ENCODE results near the gene SLC6A1. TPM values are rescaled to one million over a fixed set of nuclear protein-coding genes. Genes with fewer than 3 reads are reported as not detected.

The SLC6A1 gene
- total and polyA plus RNA-seq, 3 experiments from 2014 or later = not detected

DNA sequence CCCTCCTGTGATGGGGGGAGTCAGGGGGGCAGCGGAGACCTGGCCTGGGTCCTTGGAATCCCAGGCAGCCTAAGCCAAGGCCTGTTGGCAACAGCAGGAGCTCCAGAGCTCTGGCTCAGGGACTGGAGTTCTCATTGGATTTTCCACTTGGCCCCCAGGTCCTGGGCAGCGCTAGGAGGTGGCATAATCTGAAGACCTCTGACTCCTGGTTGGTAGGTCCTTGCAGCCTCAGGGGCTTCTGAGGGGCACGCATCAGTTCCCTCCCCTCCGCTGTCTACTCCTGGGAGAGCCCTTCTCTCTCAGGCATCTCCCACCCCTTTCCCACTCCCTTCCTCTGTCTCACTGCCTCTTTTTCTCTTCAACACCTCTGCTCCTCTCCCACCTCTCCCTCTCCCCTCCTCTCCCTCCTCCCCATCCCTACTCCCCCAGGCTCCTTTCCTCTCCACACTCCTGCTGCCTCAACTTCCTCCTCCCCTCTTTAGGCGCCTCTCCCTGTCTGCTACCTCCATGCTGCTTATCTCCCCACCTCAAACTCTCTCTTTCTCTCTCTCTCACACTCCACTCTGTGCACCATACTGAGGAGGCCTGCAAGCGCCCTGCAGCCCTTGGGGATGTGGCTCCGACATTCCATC lies 41.1 kb upstream of the SLC6A1 start:
- H3K36me3 ChIP-seq (ENCODE audit: insufficient read depth, low read length) = no peaks in the 10 kb centered on the region
- Mint-ChIP-seq H3K27ac (no peak overlapping the region), H3K4me3 (no peak overlapping the region), H3K4me1 (no peaks in the 10 kb centered on the region), H3K36me3 (no peaks in the 10 kb centered on the region), H3K9me3 (no peaks in the 10 kb centered on the region), H3K27me3 (peaks cover 9 to 17% of the 10 kb centered on the region in 2 donors)
- H3K27ac ChIP-seq (ENCODE audit: low read depth, low read length) = no peak overlapping the region
- CTCF ChIA-PET = no interaction called here
- no peaks in the 10 kb centered on the region for H3K27me3 ChIP-seq (ENCODE audit: insufficient read depth, low read length, poor library complexity, severe bottlenecking)
- peak in 1 of 5 donors; percentile 10 for DNase-seq
- H3K9me3 ChIP-seq (ENCODE audit: low read length) = no peaks in the 10 kb centered on the region
- no peak overlapping the region for H3K4me3 ChIP-seq (ENCODE audit: low read length)
- no peaks in the 10 kb centered on the region for H3K4me1 ChIP-seq (ENCODE audit: insufficient read depth, low read length)
- POLR2A ChIA-PET = no interaction called here

DNA sequence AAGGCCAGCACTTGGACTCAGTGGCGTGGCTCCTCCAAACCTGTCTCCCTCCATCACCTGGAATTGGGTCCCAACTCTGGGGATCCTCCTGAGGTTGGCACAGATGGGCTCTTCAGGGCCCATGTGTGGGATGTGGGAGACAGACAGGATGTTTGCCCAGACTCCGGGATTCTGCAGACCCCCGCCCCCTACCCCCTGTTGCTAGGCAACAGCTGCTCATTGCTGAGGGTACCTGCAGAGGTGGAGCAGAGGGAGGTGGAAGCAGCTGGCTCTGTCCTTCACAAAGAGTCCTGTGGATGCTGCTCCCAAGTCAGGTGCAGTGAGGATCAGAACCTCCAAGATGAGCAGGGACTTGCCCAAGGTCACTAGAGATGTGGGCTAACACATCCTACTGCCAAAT lies 40.0 kb upstream of the SLC6A1 start:
- H3K36me3 Mint-ChIP-seq = no peaks in the 10 kb centered on the region
- no peaks in the 10 kb centered on the region for H3K27me3 ChIP-seq (ENCODE audit: insufficient read depth, low read length, poor library complexity, severe bottlenecking)
- H3K4me1 ChIP-seq (ENCODE audit: insufficient read depth, low read length) = no peaks in the 10 kb centered on the region
- DNase-seq = peak in 1 of 5 donors; percentile 9
- no peak overlapping the region for H3K4me3 ChIP-seq (ENCODE audit: low read length)
- ChIA-PET CTCF (no interaction called here), POLR2A (no interaction called here)
- no peak overlapping the region for H3K27ac ChIP-seq (ENCODE audit: low read depth, low read length)
- no peaks in the 10 kb centered on the region for H3K9me3 ChIP-seq (ENCODE audit: low read length)
- H3K27ac Mint-ChIP-seq = no peak overlapping the region
- peaks cover 9 to 18% of the 10 kb centered on the region in 2 donors for H3K27me3 Mint-ChIP-seq
- H3K4me1 Mint-ChIP-seq = no peaks in the 10 kb centered on the region
- H3K9me3 Mint-ChIP-seq = peaks cover 0 to 1% (median 0%) of the 10 kb centered on the region in 5 donors
- no peak overlapping the region for H3K4me3 Mint-ChIP-seq
- H3K36me3 ChIP-seq (ENCODE audit: insufficient read depth, low read length) = no peaks in the 10 kb centered on the region

DNA sequence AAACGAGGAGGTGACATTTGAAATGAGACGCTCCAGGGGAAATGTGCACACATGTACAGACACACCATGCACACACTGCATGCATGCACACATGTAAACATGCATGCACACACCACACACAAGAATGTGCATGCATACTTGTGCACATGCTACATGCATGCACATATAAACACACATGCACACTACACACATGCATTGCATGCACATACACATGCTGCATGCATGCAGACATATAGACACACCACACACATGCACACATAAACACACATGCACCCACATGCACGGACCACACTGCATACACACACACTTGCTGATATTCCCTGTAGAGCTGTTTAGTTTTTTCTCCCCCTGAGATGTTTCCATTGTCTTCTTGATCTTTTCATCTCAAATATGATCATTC lies 37.8 kb upstream of the SLC6A1 start:
- no peak overlapping the region for H3K4me3 ChIP-seq (ENCODE audit: low read length)
- no peaks in the 10 kb centered on the region for H3K4me1 ChIP-seq (ENCODE audit: insufficient read depth, low read length)
- CTCF ChIA-PET = no interaction called here
- H3K36me3 ChIP-seq (ENCODE audit: insufficient read depth, low read length) = no peaks in the 10 kb centered on the region
- Mint-ChIP-seq H3K4me1 (no peaks in the 10 kb centered on the region), H3K36me3 (no peaks in the 10 kb centered on the region), H3K27me3 (peaks cover 9 to 13% of the 10 kb centered on the region in 2 donors), H3K4me3 (no peak overlapping the region), H3K9me3 (peaks cover 0 to 1% (median 0%) of the 10 kb centered on the region in 5 donors), H3K27ac (no peak overlapping the region)
- POLR2A ChIA-PET = no interaction called here
- no peaks in the 10 kb centered on the region for H3K27me3 ChIP-seq (ENCODE audit: insufficient read depth, low read length, poor library complexity, severe bottlenecking)
- DNase-seq = no peak
- H3K9me3 ChIP-seq (ENCODE audit: low read length) = no peaks in the 10 kb centered on the region
- no peak overlapping the region for H3K27ac ChIP-seq (ENCODE audit: low read depth, low read length)

DNA sequence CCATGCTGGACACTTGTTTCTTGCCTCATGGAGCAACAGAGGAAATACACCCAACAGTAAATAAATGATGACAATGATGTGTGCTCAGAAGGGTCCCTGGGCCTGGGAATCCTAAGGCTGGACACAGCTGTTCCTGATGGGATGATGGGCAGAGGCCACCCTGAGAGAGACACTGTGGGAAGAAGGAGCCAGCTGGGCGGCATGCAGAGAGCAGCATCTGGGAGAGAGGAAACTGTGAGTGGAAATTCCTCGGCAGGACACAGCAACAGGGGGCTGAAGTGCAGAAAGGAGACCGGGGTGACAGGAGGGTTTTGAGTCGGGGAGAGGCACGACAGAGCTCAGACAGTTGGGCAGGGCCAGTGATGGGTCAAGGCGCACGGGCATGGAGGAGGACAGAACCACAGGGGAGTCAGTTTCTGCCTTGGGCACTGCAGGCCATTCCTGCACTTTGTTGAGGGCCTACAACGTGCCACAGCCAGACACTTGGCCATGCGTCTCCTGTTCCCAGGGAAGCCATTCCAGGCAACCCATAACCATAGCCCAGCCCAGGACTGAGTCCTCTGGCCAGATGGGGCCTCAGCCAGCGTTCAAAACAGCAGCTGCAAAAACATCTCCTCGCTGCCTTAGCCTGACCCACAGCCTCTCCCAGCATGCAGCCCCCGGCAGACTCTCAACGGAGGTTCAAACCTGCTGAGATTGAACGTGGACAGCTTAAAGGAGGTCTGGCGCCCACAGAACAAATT lies 36.7 kb upstream of the SLC6A1 start:
- no peaks in the 10 kb centered on the region for H3K36me3 Mint-ChIP-seq
- POLR2A ChIA-PET = no interaction called here
- CTCF ChIA-PET = no interaction called here

DNA sequence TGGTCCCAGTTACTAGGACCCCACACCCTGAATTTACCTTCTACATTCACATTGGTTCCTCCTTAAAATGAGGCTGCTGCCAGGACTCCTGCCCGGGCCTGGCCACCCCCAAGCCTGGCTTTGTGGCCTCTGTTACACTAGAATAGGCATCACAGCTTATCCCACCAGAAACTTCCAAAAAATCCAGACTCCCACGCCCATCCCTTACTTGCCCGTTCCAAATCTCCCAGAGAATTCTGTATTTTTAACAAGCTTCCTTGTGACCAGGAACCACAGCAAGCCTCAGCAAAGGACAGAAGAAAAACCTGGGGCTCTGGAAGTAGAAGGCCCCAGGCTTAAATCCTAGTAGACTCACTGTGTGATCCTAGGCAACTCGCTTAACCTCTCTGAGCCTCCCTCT lies 36.0 kb upstream of the SLC6A1 start:
- Mint-ChIP-seq H3K27me3 (peaks cover 4 to 9% of the 10 kb centered on the region in 2 donors), H3K4me1 (no peaks in the 10 kb centered on the region), H3K27ac (no peak overlapping the region), H3K36me3 (no peaks in the 10 kb centered on the region), H3K9me3 (peaks cover 0 to 1% (median 0%) of the 10 kb centered on the region in 5 donors), H3K4me3 (no peak overlapping the region)
- ChIA-PET POLR2A (no interaction called here), CTCF (no interaction called here)
- no peaks in the 10 kb centered on the region for H3K36me3 ChIP-seq (ENCODE audit: insufficient read depth, low read length)
- no peaks in the 10 kb centered on the region for H3K4me1 ChIP-seq (ENCODE audit: insufficient read depth, low read length)
- no peaks in the 10 kb centered on the region for H3K27me3 ChIP-seq (ENCODE audit: insufficient read depth, low read length, poor library complexity, severe bottlenecking)
- no peak overlapping the region for H3K27ac ChIP-seq (ENCODE audit: low read depth, low read length)
- H3K4me3 ChIP-seq (ENCODE audit: low read length) = no peak overlapping the region
- no peak for DNase-seq
- H3K9me3 ChIP-seq (ENCODE audit: low read length) = no peaks in the 10 kb centered on the region

More for the DNA sequence above, 36.7 kb upstream of the SLC6A1 start:
- H3K4me1 ChIP-seq (ENCODE audit: insufficient read depth, low read length) = no peaks in the 10 kb centered on the region
- peaks cover 0 to 1% (median 0%) of the 10 kb centered on the region in 5 donors for H3K9me3 Mint-ChIP-seq
- H3K27ac Mint-ChIP-seq = peak overlapping the region in 1 of 8 donors; percentile 79
- no peaks in the 10 kb centered on the region for H3K36me3 ChIP-seq (ENCODE audit: insufficient read depth, low read length)
- DNase-seq = no peak
- H3K4me3 Mint-ChIP-seq = no peak overlapping the region
- H3K27me3 ChIP-seq (ENCODE audit: insufficient read depth, low read length, poor library complexity, severe bottlenecking) = no peaks in the 10 kb centered on the region
- H3K27ac ChIP-seq (ENCODE audit: low read depth, low read length) = no peak overlapping the region
- H3K4me3 ChIP-seq (ENCODE audit: low read length) = no peak overlapping the region
- H3K9me3 ChIP-seq (ENCODE audit: low read length) = no peaks in the 10 kb centered on the region
- H3K27me3 Mint-ChIP-seq = peaks cover 6 to 9% of the 10 kb centered on the region in 2 donors
- H3K4me1 Mint-ChIP-seq = no peaks in the 10 kb centered on the region

DNA sequence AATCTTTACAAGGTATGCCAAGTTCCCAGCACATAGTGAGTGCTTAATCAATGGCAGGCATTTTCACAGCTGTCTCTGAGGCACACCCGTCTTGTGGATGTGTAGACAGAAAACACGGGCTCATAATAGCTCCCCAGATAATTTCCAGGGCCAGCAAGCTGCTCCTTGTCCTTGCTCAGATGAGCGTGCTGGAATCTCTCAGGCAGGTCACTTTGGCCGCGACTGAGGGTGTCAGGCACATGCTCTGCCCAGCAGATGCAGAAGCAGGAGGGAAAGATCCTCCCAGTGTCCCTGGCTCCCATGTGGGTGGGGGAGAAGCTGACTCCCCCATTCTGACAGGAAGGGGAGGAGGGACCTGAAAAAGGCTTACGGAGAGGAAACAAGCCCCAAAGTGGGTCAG lies 35.6 kb upstream of the SLC6A1 start:
- ChIA-PET POLR2A (no interaction called here), CTCF (no interaction called here)
- Histone ChIP-seq H3K9me3 (ENCODE audit: low read length) (no peaks in the 10 kb centered on the region), H3K4me1 (ENCODE audit: insufficient read depth, low read length) (no peaks in the 10 kb centered on the region), H3K4me3 (ENCODE audit: low read length) (no peak overlapping the region), H3K36me3 (ENCODE audit: insufficient read depth, low read length) (no peaks in the 10 kb centered on the region), H3K27me3 (ENCODE audit: insufficient read depth, low read length, poor library complexity, severe bottlenecking) (no peaks in the 10 kb centered on the region), H3K27ac (ENCODE audit: low read depth, low read length) (no peak overlapping the region)
- DNase-seq = no peak
- Mint-ChIP-seq H3K27ac (no peak overlapping the region), H3K4me1 (no peaks in the 10 kb centered on the region), H3K27me3 (peaks cover 7 to 9% of the 10 kb centered on the region in 2 donors), H3K4me3 (no peak overlapping the region), H3K9me3 (peaks cover 0 to 1% (median 0%) of the 10 kb centered on the region in 5 donors), H3K36me3 (no peaks in the 10 kb centered on the region)

DNA sequence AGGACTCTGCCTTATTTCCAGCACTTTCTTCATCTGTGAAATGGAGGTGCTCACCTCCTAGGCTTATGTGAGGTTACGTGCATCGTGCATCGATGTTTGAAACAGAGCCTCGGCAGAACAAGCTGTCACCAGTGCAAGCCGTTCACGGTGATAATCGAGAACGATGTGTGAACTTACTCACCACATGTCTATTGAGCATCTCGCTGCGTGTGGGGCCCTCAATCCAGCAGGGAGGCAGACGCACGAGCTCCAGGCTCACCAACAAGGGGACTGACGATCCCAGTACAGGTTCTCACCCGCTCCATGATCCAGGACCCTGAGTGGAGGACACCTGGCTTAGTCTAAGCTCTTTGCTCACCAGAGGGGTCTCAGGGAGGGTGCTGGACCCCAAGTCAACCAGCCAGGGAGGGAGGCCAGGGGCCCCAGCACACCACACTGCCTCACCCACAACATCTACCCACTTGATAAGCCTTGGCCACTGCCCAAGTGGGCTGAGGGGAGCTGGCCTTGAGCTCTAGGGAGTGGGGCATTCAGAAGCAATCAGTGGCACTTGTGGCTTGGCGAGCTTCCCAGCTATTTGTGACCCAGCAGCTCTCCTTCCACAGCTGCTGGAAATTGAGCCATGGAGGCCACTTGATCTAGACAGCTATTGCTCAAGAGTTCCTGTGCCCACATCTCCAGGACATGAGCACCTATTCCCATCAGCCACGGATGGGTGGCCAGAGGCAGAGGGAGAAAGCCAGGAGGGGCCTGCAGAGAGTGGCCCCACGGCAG lies 34.4 kb upstream of the SLC6A1 start:
- Mint-ChIP-seq H3K4me1 (no peaks in the 10 kb centered on the region), H3K4me3 (no peak overlapping the region), H3K36me3 (no peaks in the 10 kb centered on the region), H3K9me3 (peaks cover 0 to 3% (median 0%) of the 10 kb centered on the region in 5 donors), H3K27me3 (peaks cover 9 to 14% of the 10 kb centered on the region in 2 donors), H3K27ac (no peak overlapping the region)
- no peak overlapping the region for H3K4me3 ChIP-seq (ENCODE audit: low read length)
- H3K4me1 ChIP-seq (ENCODE audit: insufficient read depth, low read length) = no peaks in the 10 kb centered on the region
- H3K9me3 ChIP-seq (ENCODE audit: low read length) = no peaks in the 10 kb centered on the region
- CTCF ChIA-PET = no interaction called here
- no peak overlapping the region for H3K27ac ChIP-seq (ENCODE audit: low read depth, low read length)
- DNase-seq = no peak
- POLR2A ChIA-PET = no interaction called here
- H3K27me3 ChIP-seq (ENCODE audit: insufficient read depth, low read length, poor library complexity, severe bottlenecking) = no peaks in the 10 kb centered on the region
- no peaks in the 10 kb centered on the region for H3K36me3 ChIP-seq (ENCODE audit: insufficient read depth, low read length)

DNA sequence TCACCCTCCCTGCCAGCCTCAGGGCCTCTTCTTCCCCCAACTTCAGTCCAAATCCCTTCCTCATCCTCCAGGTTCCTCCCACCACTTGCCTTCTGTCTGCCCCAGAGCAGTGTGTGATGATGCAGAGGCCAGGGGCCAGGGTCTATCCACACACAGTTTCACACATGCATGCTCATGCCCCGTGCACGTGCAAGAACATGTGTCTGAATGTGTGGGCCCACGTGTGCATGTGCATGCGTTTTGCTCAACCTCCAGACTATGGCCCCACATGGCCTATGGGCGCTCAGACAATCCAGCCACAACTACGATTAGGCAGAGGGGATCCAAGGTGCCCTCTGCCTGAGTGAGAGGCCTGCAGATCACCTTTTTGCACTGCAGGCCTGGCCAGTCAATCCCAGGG lies 32.3 kb upstream of the SLC6A1 start:
- CTCF ChIA-PET = no interaction called here
- Histone ChIP-seq H3K4me3 (ENCODE audit: low read length) (no peak overlapping the region), H3K27me3 (ENCODE audit: insufficient read depth, low read length, poor library complexity, severe bottlenecking) (no peaks in the 10 kb centered on the region), H3K9me3 (ENCODE audit: low read length) (no peaks in the 10 kb centered on the region), H3K4me1 (ENCODE audit: insufficient read depth, low read length) (no peaks in the 10 kb centered on the region), H3K27ac (ENCODE audit: low read depth, low read length) (no peak overlapping the region), H3K36me3 (ENCODE audit: insufficient read depth, low read length) (no peaks in the 10 kb centered on the region)
- Mint-ChIP-seq H3K9me3 (peaks cover 0 to 3% (median 0%) of the 10 kb centered on the region in 5 donors), H3K36me3 (no peaks in the 10 kb centered on the region), H3K4me1 (no peaks in the 10 kb centered on the region), H3K27ac (peak overlapping the region in 1 of 8 donors; percentile 32), H3K27me3 (peaks cover 1 to 16% of the 10 kb centered on the region in 2 donors), H3K4me3 (no peak overlapping the region)
- POLR2A ChIA-PET = no interaction called here
- no peak for DNase-seq

Measured in CD8-positive, alpha-beta memory T cell (primary cell).